HG03139 (cell line): ENCODE measurements around the gene SCTR.

ENCODE experiments used
- ATAC-seq: cut with Tn5 transposase; IDR thresholded peaks from one replicate; pipeline ENCODE4 v1.9.1; 2021; ENCODE audit not compliant: unreplicated experiment

Gene SCTR

DNA sequence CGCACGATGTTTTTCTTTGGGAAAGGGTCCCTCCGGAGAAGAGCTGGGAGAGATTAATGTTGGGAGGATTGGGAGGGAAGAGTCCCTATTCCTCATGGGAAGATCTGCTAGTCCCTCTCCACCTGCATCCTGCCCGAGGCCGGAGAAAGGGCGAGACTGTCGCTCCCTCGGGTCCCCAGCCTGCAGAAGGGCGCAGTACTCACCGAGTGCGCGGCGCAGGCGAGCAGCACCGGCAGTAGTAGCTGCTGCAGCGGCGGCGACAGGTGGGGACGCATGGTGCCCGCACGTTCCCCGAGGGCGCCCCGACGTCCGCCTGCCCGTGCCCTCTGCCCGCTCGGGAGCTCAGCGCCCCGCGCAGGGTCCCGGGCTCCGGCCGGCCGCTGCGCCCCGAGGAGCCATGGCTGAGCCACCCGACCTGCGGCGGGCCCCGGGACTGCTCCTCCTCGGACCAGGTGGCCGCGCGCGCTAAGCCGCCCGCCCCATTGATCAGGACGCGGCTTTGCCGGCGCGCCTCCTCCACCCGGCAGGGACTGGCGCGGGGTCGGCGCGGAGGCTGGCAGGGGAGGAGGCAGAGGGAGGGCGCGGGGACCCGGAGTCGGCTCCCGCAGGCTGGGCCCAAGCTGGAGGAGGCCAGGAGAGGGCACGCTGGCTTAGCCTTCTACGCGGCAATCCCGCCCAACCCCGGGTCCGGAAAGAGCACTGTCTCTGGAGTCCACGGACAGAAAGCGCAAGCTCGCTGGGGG is at the start of gene SCTR:
Gene SCTR (minus strand): TSS at position 532 of the 743 bp plus-strand sequence. CDS start 257 bp downstream, at position 275.
- ATAC-seq: no peak

GRCh38 chr2:119567292-119567691 is 43.0 kb upstream of the SCTR start:
- no peak for ATAC-seq

DNA sequence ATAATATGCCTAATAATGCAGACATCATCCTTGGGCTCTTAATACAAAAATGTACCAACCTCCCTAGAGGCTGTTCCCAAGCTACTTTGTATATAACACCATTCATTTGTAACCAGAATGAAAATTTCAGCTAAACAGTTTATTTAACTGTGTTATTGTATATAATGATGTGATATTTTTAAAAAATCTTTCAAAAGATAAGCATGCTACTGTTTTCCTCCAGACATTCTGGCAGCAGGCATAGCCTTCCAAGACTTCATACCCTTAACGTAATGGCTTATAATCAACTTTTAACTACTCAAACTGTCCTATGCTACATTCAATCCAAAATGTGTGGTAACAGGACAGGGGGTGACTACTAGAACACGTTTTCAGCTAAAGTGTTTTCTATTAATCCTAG is 41.2 kb upstream of the SCTR start:
- ATAC-seq: no peak

- ATAC-seq: no peak
These were observed 29.5 kb upstream of the SCTR start for GRCh38 chr2:119553687-119554344.

GRCh38 chr2:119552902-119553301 is 28.6 kb upstream of the SCTR start:
- no peak for ATAC-seq

- ATAC-seq: no peak
These were observed 26.6 kb upstream of the SCTR start for GRCh38 chr2:119550856-119551255.

GRCh38 chr2:119550346-119550745 is 26.1 kb upstream of the SCTR start:
- ATAC-seq: no peak

GRCh38 chr2:119549241-119549640 is 25.0 kb upstream of the SCTR start:
- ATAC-seq: no peak

DNA sequence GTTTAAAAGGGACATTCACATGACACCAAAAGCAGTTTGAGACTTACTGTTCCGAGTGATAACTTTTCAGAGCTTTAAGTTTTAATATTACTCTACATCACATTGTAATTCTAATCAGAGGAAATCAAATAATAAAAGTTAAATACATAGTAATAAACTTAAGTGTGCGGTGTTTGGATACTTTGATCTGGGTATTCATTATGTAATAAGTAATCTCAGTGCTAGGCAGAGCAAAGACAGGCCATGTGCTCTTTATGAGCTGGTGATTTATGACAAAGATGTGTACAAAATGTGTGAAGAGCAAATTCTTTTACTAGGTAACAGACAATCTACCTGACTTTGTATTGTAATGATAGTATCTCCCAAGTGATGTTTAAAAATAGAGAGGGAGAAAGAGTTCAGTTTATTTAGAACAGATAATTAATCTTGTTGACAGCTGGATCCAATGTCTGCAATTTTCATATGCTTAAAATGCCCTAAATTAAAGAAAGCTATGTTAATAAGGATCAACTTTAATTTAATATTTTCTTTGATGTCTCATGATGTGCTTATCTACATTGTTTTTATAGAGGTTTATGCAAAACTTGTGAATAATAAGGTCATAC is 24.3 kb upstream of the SCTR start:
- ATAC-seq: no peak

- ATAC-seq: no peak
These were observed 22.1 kb upstream of the SCTR start for GRCh38 chr2:119546447-119546767.

GRCh38 chr2:119545754-119546446 is 21.6 kb upstream of the SCTR start:
- no peak for ATAC-seq

- ATAC-seq: no peak
These were observed 20.7 kb upstream of the SCTR start for GRCh38 chr2:119544939-119545475.

- peak; percentile 72 for ATAC-seq
These were observed 20.0 kb upstream of the SCTR start, which contains the start of gene CFAP221 for GRCh38 chr2:119544075-119544938. Gene CFAP221 (plus strand): TSS chr2:119544449. CDS start chr2:119546132, 1,683 bp downstream.

DNA sequence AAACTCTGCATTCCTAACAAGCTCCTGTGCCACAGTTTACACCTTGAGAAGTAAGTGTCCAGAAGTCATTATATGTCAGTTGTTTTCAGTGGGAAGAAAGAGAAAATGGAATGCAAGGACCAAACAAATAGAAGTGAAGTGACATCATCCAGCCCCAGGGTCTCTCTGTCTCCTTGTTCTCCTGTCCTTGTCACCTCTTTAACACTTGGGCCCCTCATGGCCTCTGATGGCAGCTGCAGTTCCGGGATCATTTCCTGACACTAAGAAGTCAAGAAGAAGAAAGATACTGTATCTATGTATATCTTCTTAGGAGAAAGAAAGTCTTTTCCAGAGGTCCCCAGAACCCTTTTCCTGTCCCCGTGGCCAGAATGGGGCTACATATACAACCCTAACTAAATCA is 17.2 kb upstream of the SCTR start:
- no peak for ATAC-seq

GRCh38 chr2:119537792-119538191 is 13.5 kb upstream of the SCTR start:
- no peak for ATAC-seq

DNA sequence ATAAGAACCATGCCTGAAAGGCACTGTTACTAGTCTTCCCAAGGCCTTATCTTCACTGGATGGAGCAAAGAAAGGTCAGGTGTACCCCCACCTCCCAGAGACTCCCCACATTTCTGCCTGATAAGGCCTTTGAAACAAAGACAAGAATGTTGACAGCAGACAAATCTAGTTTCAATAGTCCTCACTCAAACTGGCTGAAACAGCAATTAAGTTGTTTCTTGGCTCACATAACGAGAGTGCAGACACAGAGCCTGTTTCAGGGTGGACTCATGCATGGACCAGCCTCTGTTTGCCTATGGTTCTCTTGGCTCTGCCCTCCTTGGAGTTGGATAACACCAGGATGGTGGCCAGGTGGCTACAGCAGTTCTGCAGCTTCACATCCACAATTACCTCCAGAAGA is 12.4 kb upstream of the SCTR start:
- no peak for ATAC-seq

GRCh38 chr2:119536211-119536610 is 11.9 kb upstream of the SCTR start:
- ATAC-seq: no peak

DNA sequence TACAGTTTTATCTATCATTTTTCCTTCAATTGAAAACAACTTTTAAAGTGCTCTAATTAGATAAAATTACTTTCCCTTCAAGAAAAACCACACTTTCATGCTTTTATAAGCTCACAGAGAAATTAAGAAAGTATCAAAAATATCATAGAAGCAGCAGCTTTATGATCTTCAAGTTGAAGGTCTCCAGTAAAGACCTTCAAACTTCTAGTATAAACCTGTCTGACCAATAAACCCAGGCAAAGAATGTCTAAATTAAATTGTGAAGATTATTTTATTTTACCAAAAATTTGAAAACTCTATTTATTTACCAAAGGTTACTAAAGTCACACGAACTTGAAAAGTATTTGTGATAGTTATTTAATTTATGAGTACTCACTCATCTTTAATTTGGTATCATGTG is 9.3 kb upstream of the SCTR start:
- no peak for ATAC-seq

GRCh38 chr2:119531292-119531691 is 7.0 kb upstream of the SCTR start:
- no peak for ATAC-seq

- ATAC-seq: no peak
These were observed 3.7 kb upstream of the SCTR start for GRCh38 chr2:119527999-119528398.
